ENCODE results near the gene SMIM23.

Gene SMIM23

GRCh38 chr5:171785517-171785916 is at the start of gene SMIM23:
Gene SMIM23 (plus strand): TSS chr5:171785817. CDS start chr5:171785872, 55 bp downstream.
- DNase-seq (ENCODE audit: low read depth): no peak

- DNase-seq (ENCODE audit: low read depth): no peak
Measured at GRCh38 chr5:171736976-171737891, 48.4 kb upstream of the SMIM23 start.

- DNase-seq (ENCODE audit: low read depth): no peak
Measured at GRCh38 chr5:171738501-171738900, 47.1 kb upstream of the SMIM23 start.

GRCh38 chr5:171739271-171739670 is 46.3 kb upstream of the SMIM23 start:
- no peak for DNase-seq (ENCODE audit: low read depth)

DNA sequence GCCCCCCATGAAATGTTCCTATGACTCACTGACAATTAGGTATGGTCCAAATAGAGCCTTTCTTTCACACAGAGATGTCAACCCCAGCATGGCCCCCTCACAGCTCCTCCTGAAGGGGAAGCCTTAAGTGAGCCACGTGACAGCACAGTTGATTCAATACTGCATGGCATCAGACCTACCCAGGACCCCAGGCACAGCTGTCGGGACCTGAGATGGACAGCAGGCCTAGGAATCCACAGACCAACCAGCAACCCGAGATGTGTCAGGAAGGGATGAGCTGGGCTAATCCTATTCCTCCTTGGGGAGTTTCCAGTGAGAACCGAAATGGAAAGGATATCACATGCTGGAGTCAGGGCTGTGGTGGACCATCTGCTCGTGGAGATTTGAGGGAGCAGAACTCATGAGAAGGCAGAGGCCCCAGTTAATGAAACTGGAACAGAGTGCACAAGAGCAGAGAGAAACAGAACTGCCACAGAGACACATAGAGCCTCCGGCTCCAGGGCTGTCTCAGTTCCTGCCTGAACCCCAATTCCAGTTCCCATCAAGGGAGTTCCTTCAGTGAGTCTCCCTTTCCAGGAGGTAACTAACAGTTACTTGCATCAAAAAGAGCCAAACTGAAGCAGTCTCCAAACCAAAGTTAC is 42.1 kb upstream of the SMIM23 start:
- no peak for DNase-seq (ENCODE audit: low read depth)

DNA sequence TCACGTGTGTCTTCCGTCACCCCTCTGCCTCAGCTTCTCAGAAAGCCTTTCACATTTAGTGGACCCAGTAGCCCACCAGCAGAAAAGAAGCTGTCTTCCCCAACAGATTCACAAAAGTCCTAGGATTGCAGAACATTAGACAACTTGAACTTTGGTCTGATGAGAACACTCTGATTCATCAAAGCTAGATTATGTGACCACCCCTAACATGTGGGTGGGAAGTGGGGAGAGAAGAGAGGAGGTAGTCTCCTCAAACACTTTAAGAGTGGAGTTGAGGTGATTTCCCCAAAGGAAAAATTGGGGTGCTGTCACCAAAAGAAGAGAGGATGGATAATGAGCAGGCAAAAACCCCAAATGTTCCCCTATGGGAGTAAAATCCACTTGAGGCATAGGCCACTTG is 41.4 kb upstream of the SMIM23 start:
- no peak for DNase-seq (ENCODE audit: low read depth)

DNA sequence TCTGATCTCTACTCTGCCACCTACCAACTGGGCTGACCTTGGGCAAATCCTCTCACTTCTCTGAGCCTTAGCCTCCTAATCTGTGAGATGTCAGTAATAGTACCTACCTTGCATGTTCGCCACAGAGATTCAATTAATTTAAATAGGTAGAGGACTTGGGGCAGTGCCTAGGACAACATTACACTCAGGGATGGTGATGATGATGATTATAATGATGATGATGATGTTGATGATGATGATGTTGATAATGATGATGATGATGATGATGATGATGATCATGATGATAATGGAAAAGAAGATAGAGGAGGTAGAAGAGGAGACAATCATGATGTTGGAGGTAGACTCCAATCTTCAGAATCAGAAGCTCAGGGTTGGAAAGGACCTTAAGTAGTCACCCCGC is 40.7 kb upstream of the SMIM23 start:
- no peak for DNase-seq (ENCODE audit: low read depth)

DNA sequence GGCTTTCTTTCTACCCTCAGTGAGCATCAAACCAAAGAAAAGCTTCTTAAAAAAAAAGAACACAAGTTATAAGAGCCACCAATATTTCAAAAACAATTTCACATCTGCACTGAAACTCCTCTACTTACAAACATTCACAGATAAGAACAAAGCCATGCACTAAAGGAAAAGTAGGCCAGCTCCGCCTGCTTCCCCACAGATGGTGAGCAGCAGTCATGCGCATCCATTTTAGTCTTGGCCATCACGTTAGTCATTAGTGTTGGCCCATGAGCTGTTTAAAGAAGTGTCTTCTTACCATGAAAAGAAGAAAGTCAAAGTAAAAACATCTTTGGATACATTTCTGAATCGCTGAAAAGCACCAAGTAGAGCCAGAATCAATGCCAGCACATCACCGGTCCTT is 40.0 kb upstream of the SMIM23 start:
- no peak for DNase-seq (ENCODE audit: low read depth)

GRCh38 chr5:171747061-171747859 is 38.4 kb upstream of the SMIM23 start:
- no peak for DNase-seq (ENCODE audit: low read depth)

GRCh38 chr5:171748720-171749119 is 36.9 kb upstream of the SMIM23 start:
- DNase-seq (ENCODE audit: low read depth): no peak

DNA sequence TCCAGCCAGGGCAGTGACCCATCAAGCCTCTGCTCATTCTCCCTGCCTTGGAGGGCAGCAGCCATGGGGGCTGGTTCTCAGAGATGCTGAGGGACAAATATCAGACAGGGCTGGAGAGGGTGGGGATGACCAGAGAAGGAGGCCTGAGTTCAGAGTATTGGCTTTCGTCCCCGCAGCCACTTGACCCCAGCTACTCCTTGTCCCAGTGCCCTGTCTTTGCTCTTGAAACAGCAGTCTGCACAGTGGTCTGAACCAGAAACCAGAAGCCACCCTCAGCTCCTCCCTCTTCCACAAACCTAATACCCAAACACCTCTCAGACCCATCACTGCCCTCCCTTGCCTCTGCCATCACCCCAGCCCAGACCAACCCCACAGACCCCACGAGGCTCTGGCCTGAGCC is 36.3 kb upstream of the SMIM23 start:
- no peak for DNase-seq (ENCODE audit: low read depth)

- no peak for DNase-seq (ENCODE audit: low read depth)
Measured at GRCh38 chr5:171750311-171750788, 35.3 kb upstream of the SMIM23 start.

- DNase-seq (ENCODE audit: low read depth): no peak
Measured at GRCh38 chr5:171755354-171755821, 30.2 kb upstream of the SMIM23 start.

DNA sequence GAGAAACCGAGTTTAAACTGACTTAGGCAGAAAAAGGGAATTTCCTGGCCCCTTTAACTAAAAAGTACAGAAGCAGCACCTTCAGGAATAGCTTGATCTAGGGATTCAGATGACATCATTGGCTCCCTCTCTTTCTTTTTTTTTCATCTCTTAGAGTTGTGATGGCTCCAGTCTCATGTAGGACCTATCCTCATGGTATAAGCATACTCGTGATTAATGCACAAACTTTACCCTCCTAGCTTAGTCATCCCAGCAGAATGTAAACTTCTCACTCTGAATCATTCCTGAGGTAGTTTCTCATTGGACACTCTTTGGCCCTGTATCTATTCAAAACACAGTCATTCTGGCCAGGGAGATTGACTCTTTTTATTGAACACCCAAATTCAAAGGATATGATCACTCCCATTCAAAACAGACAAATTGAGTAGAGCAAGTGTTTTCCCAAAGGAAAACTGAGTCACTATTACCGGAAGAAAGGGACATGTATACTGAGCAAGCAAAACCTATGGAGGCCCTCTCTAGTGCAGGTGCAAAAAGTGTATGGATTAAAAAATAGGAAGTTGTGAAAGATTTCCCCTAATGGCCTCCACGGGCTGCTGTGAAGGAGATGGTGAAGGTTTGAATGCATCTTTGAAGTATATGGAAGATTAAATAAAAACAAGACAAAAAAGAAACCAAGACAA is 27.6 kb upstream of the SMIM23 start:
- DNase-seq (ENCODE audit: low read depth): no peak

DNA sequence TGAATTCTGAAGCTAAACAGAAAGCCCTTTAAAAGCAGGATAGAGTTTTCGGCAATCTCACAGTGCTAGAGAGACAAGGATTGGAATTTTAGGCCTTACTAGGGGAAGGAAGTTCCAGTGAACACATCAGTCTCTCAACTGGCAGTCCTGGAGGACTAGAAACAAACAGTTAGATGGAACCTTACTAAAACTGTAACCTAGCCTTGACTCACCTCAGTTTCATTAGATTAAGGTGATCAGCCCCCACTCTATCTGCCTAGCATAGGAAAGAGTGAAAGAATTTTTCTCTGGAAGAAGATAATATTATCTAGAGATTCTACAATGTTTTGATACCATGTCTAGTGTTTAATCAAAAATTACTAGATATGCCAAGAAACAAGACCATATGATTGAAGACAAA is 25.8 kb upstream of the SMIM23 start:
- DNase-seq (ENCODE audit: low read depth): no peak

DNA sequence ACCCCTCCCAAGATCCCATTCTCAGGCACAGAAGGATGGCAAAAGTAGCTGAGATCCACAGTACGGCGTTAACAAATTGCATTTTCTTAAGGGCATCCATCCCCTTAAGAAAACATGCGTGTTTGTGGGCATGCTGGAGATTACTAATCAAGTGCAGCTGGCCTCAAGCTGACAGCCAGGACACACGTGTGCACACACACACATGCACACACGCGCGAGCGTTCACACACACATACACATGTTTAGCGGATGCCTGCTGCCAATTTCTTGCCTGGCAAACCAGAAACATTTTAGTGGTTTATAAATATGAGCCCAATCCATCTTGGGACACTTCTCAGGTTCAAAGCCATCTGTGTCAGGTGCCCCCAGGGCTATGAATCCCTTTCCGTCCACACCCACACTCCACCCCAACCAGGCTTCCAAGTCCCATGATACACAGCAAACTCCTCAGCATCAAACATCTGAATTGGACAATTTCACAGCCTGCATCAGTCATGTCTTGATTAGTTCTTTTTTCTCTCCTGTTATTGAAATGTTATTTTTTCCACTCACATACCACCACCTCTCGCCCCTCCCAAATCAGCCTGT is 23.5 kb upstream of the SMIM23 start:
- DNase-seq (ENCODE audit: low read depth): no peak

DNA sequence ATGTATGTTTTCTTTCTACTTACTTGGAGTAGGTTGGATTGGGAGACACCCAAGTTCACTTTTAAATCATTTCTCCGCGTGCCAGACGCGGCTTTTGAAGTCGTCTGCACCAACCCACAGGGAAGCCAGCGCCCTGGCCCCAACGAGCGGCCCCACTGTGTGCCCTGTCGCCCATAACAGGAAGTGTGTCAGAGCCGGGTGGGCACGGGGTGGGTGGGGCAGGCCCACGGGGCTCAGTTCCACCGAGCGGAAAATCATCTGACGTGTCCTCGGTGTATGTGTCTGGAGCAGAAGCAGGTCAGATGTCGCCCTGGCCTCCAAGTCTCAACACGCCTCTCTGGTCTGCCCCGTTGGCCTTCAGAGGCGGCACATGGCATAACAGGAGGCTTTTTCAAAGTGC is 22.7 kb upstream of the SMIM23 start:
- DNase-seq (ENCODE audit: low read depth): no peak

DNA sequence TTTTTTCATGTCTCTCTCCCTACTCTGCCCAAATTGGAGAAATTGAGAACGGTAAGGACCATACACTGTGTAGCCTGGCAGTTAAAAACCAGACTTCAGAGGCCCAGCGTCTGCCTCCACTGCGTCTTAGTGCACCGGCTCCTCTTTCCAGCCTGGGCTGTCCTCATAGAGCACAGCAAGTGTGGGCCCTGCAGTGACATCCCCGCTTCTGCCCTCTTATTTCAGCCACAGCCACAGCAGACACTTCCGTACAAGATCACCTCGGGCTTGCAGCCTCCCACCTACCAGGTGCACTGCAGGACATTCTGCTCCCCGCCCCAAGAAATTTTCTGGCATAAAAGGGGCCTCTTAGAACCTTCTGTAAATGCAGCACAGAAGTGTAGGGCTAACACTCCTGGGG is 21.4 kb upstream of the SMIM23 start:
- DNase-seq (ENCODE audit: low read depth): no peak

GRCh38 chr5:171766875-171767274 is 18.7 kb upstream of the SMIM23 start:
- no peak for DNase-seq (ENCODE audit: low read depth)

- DNase-seq (ENCODE audit: low read depth): no peak
Measured at GRCh38 chr5:171770153-171770552, 15.5 kb upstream of the SMIM23 start.

DNA sequence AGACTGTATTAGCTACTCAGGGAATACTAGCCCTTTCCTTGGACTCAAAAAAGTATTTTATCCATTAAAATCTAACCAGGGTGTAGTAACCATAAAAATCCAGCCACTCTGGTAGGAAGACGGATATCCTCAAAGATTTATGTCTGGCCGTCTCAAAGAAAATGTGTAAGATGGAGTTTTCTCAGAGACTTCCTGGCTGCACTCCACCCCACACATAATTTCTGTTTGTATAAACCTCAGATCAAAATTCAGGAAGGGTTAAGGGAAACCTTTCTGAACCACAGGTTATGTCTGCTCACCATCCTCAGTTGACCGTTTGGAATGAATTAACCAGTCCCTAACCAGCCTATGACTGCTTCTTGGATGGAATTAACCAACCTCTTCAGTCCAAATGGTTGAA is 13.8 kb upstream of the SMIM23 start:
- no peak for DNase-seq (ENCODE audit: low read depth)
